H1 (cell line): ENCODE measurements around the gene ST6GALNAC2. TPM values are rescaled to one million over a fixed set of nuclear protein-coding genes. Genes with fewer than 3 reads are reported as not detected.

Experiments used
- RAD21 ChIP-seq, 2 experiments: IDR thresholded peaks in 1 of 2; conservative IDR thresholded peaks in 1 of 2; 2 replicates each; pipeline ENCODE4 v1.6.1; 2011; ENCODE audit warnings: low read depth in 2 of 2, low read length in 2 of 2, improper control_type of control experiment in 1 of 2, inconsistent platforms in 1 of 2, mild to moderate bottlenecking in 1 of 2, moderate library complexity in 1 of 2
- SIRT6 ChIP-seq: IDR thresholded peaks from one replicate; pipeline ENCODE4 v1.7.1; 2012; ENCODE audit warnings: low read length, inconsistent platforms
- SP2 ChIP-seq: IDR thresholded peaks from 2 replicates; pipeline ENCODE4 v1.6.1; 2012; ENCODE audit warnings: mild to moderate bottlenecking, low read length, inconsistent platforms
- TCF12 ChIP-seq: IDR thresholded peaks from 2 replicates; pipeline ENCODE4 v1.6.1; 2011; ENCODE audit warnings: low read depth, mild to moderate bottlenecking, low read length
- polyA plus RNA-seq, 7 experiments: library from polyadenylated mRNA; depleted of rRNA in 3 of 7; stranded (reverse) in 5 of 7; unstranded in 2 of 7; fragments of >200 nt in 5 of 7; fragments of 200-250 nt in 2 of 7; gene quantifications; 1 replicate in 5 of 7; 2 replicates in 1 of 7; 4 replicates in 1 of 7; pipeline versions ENCODE4 v1.2.1 to v1.2.3, GENCODE V29; 2011 to 2013; ENCODE audit warnings: missing spikeins in 2 of 7, mixed read lengths in 2 of 7
- total RNA-seq: library from RNA; stranded (reverse); fragmentation: NEBNext Ultra II Directional; extraction: Animal tissue kit (Norgen Biotek cat#: 25700); gene quantifications from 2 replicates; pipeline ENCODE4 v1.2.1, GENCODE V29; 2021

Gene ST6GALNAC2
- total and polyA plus RNA-seq, 2 of the 8 experiments (the other 6 are each of a cell fraction or from before 2014, with no cell fraction given): 0.09 TPM; not detected in 1

GRCh38 chr17:76597156-76598003 is 11.7 kb upstream of the ST6GALNAC2 start (continued):
- TF ChIP-seq RAD21 (IDR thresholded peaks at IDR 0.05 in 1 of 2, conservative IDR thresholded peaks at IDR 0.05 in 1 of 2; ENCODE audit: low read depth in 2 of 2, low read length in 2 of 2) (no peak), TCF12 (no peak), SP2 (no peak), SIRT6 (no peak)
